Astrocyte (in vitro differentiated cells and primary cell): ENCODE measurements around the gene ABHD2. TPM values are rescaled to one million over a fixed set of nuclear protein-coding genes. Genes with fewer than 3 reads are reported as not detected.

Experiments
- DNase-seq: peaks from one replicate; pipeline ENCODE4 v3.0.0-alpha.2; 2010; ENCODE audit warnings: low read depth
- FAIRE-seq: peaks from 2 replicates; lab custom pipeline; 2011; peaks lifted over from hg19 to GRCh38; lab: Jason Lieb, UNC
- H2AFZ ChIP-seq: 2 replicates; pipeline ENCODE4 v1.6.0; 2012; ENCODE audit warnings: low read depth, low read length, inconsistent platforms
- H3K27ac ChIP-seq: 2 replicates; pipeline ENCODE4 v1.5.1; 2011; ENCODE audit warnings: low read depth, low read length, inconsistent platforms
- H3K27me3 ChIP-seq: 2 replicates; pipeline ENCODE4 v1.6.0; 2011; ENCODE audit warnings: low read length, inconsistent platforms; ENCODE audit not compliant: insufficient read depth
- H3K36me3 ChIP-seq: 2 replicates; pipeline ENCODE4 v1.5.1; 2011; ENCODE audit warnings: low read length, inconsistent platforms; ENCODE audit not compliant: insufficient read depth
- H3K4me1 ChIP-seq: 2 replicates; pipeline ENCODE4 v1.5.1; 2011; ENCODE audit warnings: low read length, inconsistent platforms; ENCODE audit not compliant: insufficient read depth
- H3K4me2 ChIP-seq: 2 replicates; pipeline ENCODE4 v1.6.0; 2012; ENCODE audit warnings: low read length, inconsistent platforms
- H3K4me3 ChIP-seq: 2 replicates; pipeline ENCODE4 v1.5.1; 2011; ENCODE audit warnings: low read depth, mild to moderate bottlenecking, low read length, inconsistent platforms; ENCODE audit not compliant: insufficient read depth
- H3K79me2 ChIP-seq: 2 replicates; pipeline ENCODE4 v1.6.0; 2012; ENCODE audit warnings: mild to moderate bottlenecking, low read length, inconsistent platforms; ENCODE audit not compliant: insufficient read depth
- H3K9ac ChIP-seq: 2 replicates; pipeline ENCODE4 v1.6.0; 2012; ENCODE audit warnings: mild to moderate bottlenecking, low read length, inconsistent platforms
- H3K9me3 ChIP-seq: 2 replicates; pipeline ENCODE4 v1.5.1; 2012; ENCODE audit warnings: low read depth, mild to moderate bottlenecking, low read length, inconsistent platforms; ENCODE audit not compliant: insufficient read depth
- H4K20me1 ChIP-seq: 2 replicates; pipeline ENCODE4 v1.6.0; 2012; ENCODE audit warnings: low read length, inconsistent platforms; ENCODE audit not compliant: insufficient read depth
- H3K27ac Mint-ChIP-seq: one replicate; pipeline ENCODE4 v1.8.0; 2021; ENCODE audit warnings: mild to moderate bottlenecking, mixed read lengths; ENCODE audit not compliant: unreplicated experiment
- H3K27me3 Mint-ChIP-seq: one replicate; pipeline ENCODE4 v1.8.0; 2021; ENCODE audit warnings: low read depth, mixed read lengths; ENCODE audit not compliant: unreplicated experiment
- H3K36me3 Mint-ChIP-seq: one replicate; pipeline ENCODE4 v1.8.0; 2021; ENCODE audit warnings: low read depth, mixed read lengths; ENCODE audit not compliant: unreplicated experiment
- H3K4me1 Mint-ChIP-seq: one replicate; pipeline ENCODE4 v1.8.0; 2021; ENCODE audit warnings: low read depth, mixed read lengths; ENCODE audit not compliant: unreplicated experiment
- H3K4me3 Mint-ChIP-seq: one replicate; pipeline ENCODE4 v1.8.0; 2021; ENCODE audit warnings: mild to moderate bottlenecking, moderate library complexity, mixed read lengths; ENCODE audit not compliant: unreplicated experiment
- H3K9me3 Mint-ChIP-seq: one replicate; pipeline ENCODE4 v1.8.0; 2021; ENCODE audit warnings: mild to moderate bottlenecking, mixed read lengths; ENCODE audit not compliant: unreplicated experiment
- CTCF ChIP-seq: IDR thresholded peaks from 2 replicates; pipeline ENCODE4 v1.5.1; 2011; ENCODE audit warnings: low read depth, mild to moderate bottlenecking, inconsistent platforms, low read length, moderate library complexity; ENCODE audit not compliant: insufficient read depth
- EZH2 ChIP-seq: IDR thresholded peaks from 2 replicates; pipeline ENCODE4 v1.6.1; 2012; ENCODE audit warnings: mild to moderate bottlenecking, low read length, inconsistent platforms; ENCODE audit not compliant: insufficient read depth
- total RNA-seq: library from RNA; stranded (reverse); gene quantifications from 2 replicates; pipeline ENCODE4 v1.2.1, GENCODE V29; 2021

ABHD2 gene
- total RNA-seq, 1 donor from 2014 or later, result 41.3 TPM

- peaks cover 98% of the 10 kb centered on the region for H3K79me2 ChIP-seq
- peaks cover 29% of the 10 kb centered on the region for H3K4me1 ChIP-seq
- no peak overlapping the region for H3K27ac ChIP-seq
- no peaks in the 10 kb centered on the region for H3K9me3 Mint-ChIP-seq
- FAIRE-seq, result no peak
- H3K4me3 ChIP-seq, result no peak overlapping the region
- peaks cover 18% of the 10 kb centered on the region for H4K20me1 ChIP-seq
- H2AFZ ChIP-seq, result no peak overlapping the region
- no peaks in the 10 kb centered on the region for H3K9me3 ChIP-seq
- no peak overlapping the region for H3K4me3 Mint-ChIP-seq
- H3K36me3 Mint-ChIP-seq, result no peaks in the 10 kb centered on the region
- no peak for DNase-seq
- H3K36me3 ChIP-seq, result peaks cover 8% of the 10 kb centered on the region
- H3K27me3 ChIP-seq, result no peaks in the 10 kb centered on the region
- TF ChIP-seq CTCF (no peak), EZH2 (no peak)
- H3K27me3 Mint-ChIP-seq, result no peaks in the 10 kb centered on the region
- H3K4me1 Mint-ChIP-seq, result peaks cover 28% of the 10 kb centered on the region
- no peak overlapping the region for H3K4me2 ChIP-seq
- no peak overlapping the region for H3K27ac Mint-ChIP-seq
- H3K9ac ChIP-seq, result no peak overlapping the region
Measured at GRCh38 chr15:89095556-89095955, 7.3 kb downstream of the ABHD2 start.

GRCh38 chr15:89096664-89097063 is 8.4 kb downstream of the ABHD2 start:
- Histone ChIP-seq H3K27ac (no peak overlapping the region), H3K9me3 (no peaks in the 10 kb centered on the region), H3K4me3 (no peak overlapping the region), H3K4me2 (peak overlapping the region; percentile 10), H3K79me2 (peaks cover 86% of the 10 kb centered on the region), H3K27me3 (no peaks in the 10 kb centered on the region), H3K9ac (no peak overlapping the region), H3K36me3 (peaks cover 8% of the 10 kb centered on the region), H3K4me1 (peaks cover 30% of the 10 kb centered on the region), H2AFZ (no peak overlapping the region), H4K20me1 (peaks cover 18% of the 10 kb centered on the region)
- no peak overlapping the region for H3K27ac Mint-ChIP-seq
- FAIRE-seq (no peak), DNase-seq (no peak)
- H3K4me3 Mint-ChIP-seq, result no peak overlapping the region
- no peaks in the 10 kb centered on the region for H3K27me3 Mint-ChIP-seq
- H3K9me3 Mint-ChIP-seq, result no peaks in the 10 kb centered on the region
- H3K4me1 Mint-ChIP-seq, result peaks cover 26% of the 10 kb centered on the region
- TF ChIP-seq EZH2, result no peak
- TF ChIP-seq CTCF, result no peak
- H3K36me3 Mint-ChIP-seq, result no peaks in the 10 kb centered on the region

DNA sequence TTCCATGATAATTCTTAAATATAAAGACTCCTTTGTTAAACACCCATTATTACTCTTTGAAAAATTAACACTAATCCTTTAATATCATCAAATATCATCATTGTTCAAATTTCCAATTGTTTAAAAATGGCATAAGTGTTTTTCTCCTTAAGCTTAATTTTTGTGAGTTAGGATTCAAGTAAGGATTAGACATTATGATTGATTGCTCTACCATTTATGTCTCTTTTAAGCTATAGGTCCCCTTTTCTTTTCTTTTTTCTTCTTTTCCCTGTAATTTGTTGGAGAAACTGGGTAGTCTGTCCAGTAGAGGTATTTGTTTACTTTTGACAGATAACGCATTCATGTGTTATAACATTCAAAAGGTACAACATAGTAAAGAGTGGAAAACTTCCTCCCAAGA is 9.1 kb downstream of the ABHD2 start:
- H3K4me3 Mint-ChIP-seq, result no peak overlapping the region
- Histone ChIP-seq H3K79me2 (peaks cover 82% of the 10 kb centered on the region), H3K9me3 (no peaks in the 10 kb centered on the region)

More for the DNA sequence above, 9.1 kb downstream of the ABHD2 start:
- H2AFZ ChIP-seq, result no peak overlapping the region
- no peaks in the 10 kb centered on the region for H3K9me3 Mint-ChIP-seq
- no peaks in the 10 kb centered on the region for H3K27me3 Mint-ChIP-seq
- no peak overlapping the region for H3K27ac Mint-ChIP-seq
- FAIRE-seq (no peak), DNase-seq (no peak)
- no peaks in the 10 kb centered on the region for H3K27me3 ChIP-seq
- peaks cover 8% of the 10 kb centered on the region for H3K36me3 ChIP-seq
- no peaks in the 10 kb centered on the region for H3K36me3 Mint-ChIP-seq
- no peak overlapping the region for H3K9ac ChIP-seq
- H3K27ac ChIP-seq, result no peak overlapping the region
- peaks cover 18% of the 10 kb centered on the region for H4K20me1 ChIP-seq
- H3K4me3 ChIP-seq, result no peak overlapping the region
- peaks cover 29% of the 10 kb centered on the region for H3K4me1 Mint-ChIP-seq
- H3K4me1 ChIP-seq, result peaks cover 30% of the 10 kb centered on the region
- TF ChIP-seq EZH2 (no peak), CTCF (no peak)
- H3K4me2 ChIP-seq, result no peak overlapping the region
